ENCODE results near the gene GET4. TPM values are rescaled to one million over a fixed set of nuclear protein-coding genes. Genes with fewer than 3 reads are reported as not detected.

Gene GET4
- polyA plus RNA-seq, 1 donor (not counting 4 experiments of a cell fraction or from before 2014, with no cell fraction given), result 21.1 TPM

DNA sequence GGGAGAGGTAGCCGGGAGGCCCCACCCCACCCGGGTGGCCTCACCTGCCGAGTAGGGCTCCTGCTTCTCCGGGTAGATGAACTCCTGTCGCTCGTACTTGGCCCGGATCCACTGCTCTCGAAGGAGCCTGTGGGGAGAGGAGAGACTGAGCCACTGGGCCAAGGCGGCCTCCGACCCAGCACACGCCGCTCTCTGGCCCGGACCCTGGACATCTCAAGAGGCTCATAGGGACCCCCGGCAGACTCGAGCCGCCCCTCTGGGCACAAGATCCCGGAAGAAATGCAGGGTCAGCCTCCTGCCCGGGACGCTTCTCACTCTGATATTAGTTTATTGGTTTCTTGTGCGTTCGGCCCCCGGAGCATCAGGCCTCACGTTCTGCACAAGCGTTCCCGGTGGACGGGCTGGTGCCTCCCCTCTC, 43.6 kb downstream of the GET4 start:
- no peak overlapping the region for H2AFZ ChIP-seq (ENCODE audit: control insufficient read depth, low read length)
- TF ChIP-seq EZH2 (IDR thresholded peaks at IDR 0.05; ENCODE audit: low read length), result no peak
- no peak for TF ChIP-seq CTCF (optimal IDR thresholded peaks at IDR 0.05 in 1 of 3, IDR thresholded peaks at IDR 0.05 in 1 of 3, conservative IDR thresholded peaks at IDR 0.05 in 1 of 3; ENCODE audit: extremely low read depth in 1 of 3, insufficient read depth in 2 of 3, low read length in 3 of 3)
- no peak for FAIRE-seq
- dilution Hi-C loops (cut with MboI; ENCODE audit: extremely low pct_ligation_motif_present, low sequenced_read_pairs), result no loop called here
- H3K4me3 ChIP-seq (ENCODE audit: control insufficient read depth in 2 of 3, extremely low read depth in 1 of 3, insufficient read depth in 2 of 3, low read depth in 1 of 3, low read length in 3 of 3), result no peak overlapping the region
- peaks cover 13% of the 10 kb centered on the region for H3K4me1 ChIP-seq (ENCODE audit: control insufficient read depth, extremely low read depth, insufficient read depth, low read length)
- H4K20me1 ChIP-seq (ENCODE audit: control insufficient read depth, extremely low read depth, insufficient read depth, low read length), result no peaks in the 10 kb centered on the region
- H3K27me3 ChIP-seq (ENCODE audit: control insufficient read depth, extremely low read depth, insufficient read depth, low read length), result peaks cover 10% of the 10 kb centered on the region
- no peak for DNase-seq (ENCODE audit: low read depth, low spot score)
- H3K9ac ChIP-seq (ENCODE audit: control insufficient read depth, extremely low read depth, insufficient read depth, low read length), result no peak overlapping the region
- no peaks in the 10 kb centered on the region for H3K79me2 ChIP-seq (ENCODE audit: control insufficient read depth, insufficient read depth, low read length)
- no peaks in the 10 kb centered on the region for H3K36me3 ChIP-seq (ENCODE audit: control insufficient read depth in 2 of 2, extremely low read depth in 1 of 2, insufficient read depth in 2 of 2, low read length in 2 of 2)
- no peaks in the 10 kb centered on the region for H3K9me3 ChIP-seq (ENCODE audit: control insufficient read depth, low read depth, low read length)
- no peaks in the 10 kb centered on the region for H3K9me1 ChIP-seq (ENCODE audit: control insufficient read depth, extremely low read depth, insufficient read depth, low read length)
- H3K27ac ChIP-seq (ENCODE audit: control insufficient read depth, insufficient read depth, low read length), result no peak overlapping the region
- H3K4me2 ChIP-seq (ENCODE audit: control insufficient read depth, extremely low read depth, insufficient read depth, low read depth, low read length), result no peak overlapping the region

DNA sequence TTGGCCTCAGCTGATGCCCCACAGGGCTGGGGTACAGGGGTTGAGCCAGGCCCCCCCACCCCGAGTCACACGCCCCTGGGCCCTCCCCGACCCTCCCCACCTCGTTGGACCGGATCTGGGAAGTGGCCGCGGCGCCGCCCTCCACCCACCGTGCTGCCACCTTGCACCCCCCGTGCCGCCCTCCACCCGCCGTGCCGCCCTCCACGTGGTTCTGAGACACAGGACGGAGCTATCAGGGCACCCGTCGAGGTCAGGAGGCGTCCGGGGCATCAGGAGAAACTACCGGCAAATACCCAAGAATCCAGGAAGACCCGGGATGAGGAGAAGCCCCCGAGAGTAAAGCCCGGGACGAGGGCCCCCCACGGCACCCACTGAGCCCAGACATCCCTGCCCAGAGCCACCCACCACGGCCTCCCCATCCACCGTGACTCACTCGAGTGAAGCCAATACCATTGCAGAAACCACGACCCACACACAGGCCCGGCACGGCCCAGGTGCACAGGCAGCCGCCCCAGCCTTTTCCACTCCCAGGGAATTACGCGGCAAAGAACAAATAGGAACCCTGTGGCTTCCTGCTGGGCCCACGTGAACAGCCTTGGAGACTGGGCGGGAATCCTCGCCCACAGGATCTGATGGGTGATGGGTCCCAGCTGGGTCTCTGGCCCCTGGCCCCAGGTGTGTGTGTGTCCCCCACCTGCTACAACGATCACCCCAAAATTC, 44.2 kb downstream of the GET4 start:
- Histone ChIP-seq H2AFZ (ENCODE audit: control insufficient read depth, low read length) (no peak overlapping the region), H3K9me3 (ENCODE audit: control insufficient read depth, low read depth, low read length) (no peaks in the 10 kb centered on the region), H3K4me3 (ENCODE audit: control insufficient read depth in 2 of 3, extremely low read depth in 1 of 3, insufficient read depth in 2 of 3, low read depth in 1 of 3, low read length in 3 of 3) (no peak overlapping the region), H3K27me3 (ENCODE audit: control insufficient read depth, extremely low read depth, insufficient read depth, low read length) (peaks cover 10% of the 10 kb centered on the region), H3K79me2 (ENCODE audit: control insufficient read depth, insufficient read depth, low read length) (no peaks in the 10 kb centered on the region), H3K4me1 (ENCODE audit: control insufficient read depth, extremely low read depth, insufficient read depth, low read length) (peaks cover 13% of the 10 kb centered on the region), H3K4me2 (ENCODE audit: control insufficient read depth, extremely low read depth, insufficient read depth, low read depth, low read length) (no peak overlapping the region), H3K9ac (ENCODE audit: control insufficient read depth, extremely low read depth, insufficient read depth, low read length) (no peak overlapping the region), H3K36me3 (ENCODE audit: control insufficient read depth in 2 of 2, extremely low read depth in 1 of 2, insufficient read depth in 2 of 2, low read length in 2 of 2) (no peaks in the 10 kb centered on the region), H3K9me1 (ENCODE audit: control insufficient read depth, extremely low read depth, insufficient read depth, low read length) (no peaks in the 10 kb centered on the region), H3K27ac (ENCODE audit: control insufficient read depth, insufficient read depth, low read length) (no peak overlapping the region), H4K20me1 (ENCODE audit: control insufficient read depth, extremely low read depth, insufficient read depth, low read length) (no peaks in the 10 kb centered on the region)
- DNase-seq (ENCODE audit: low read depth, low spot score) (no peak), FAIRE-seq (no peak)
- dilution Hi-C loops (cut with MboI; ENCODE audit: extremely low pct_ligation_motif_present, low sequenced_read_pairs), result no loop called here
- TF ChIP-seq EZH2 (IDR thresholded peaks at IDR 0.05; ENCODE audit: low read length) (no peak), CTCF (optimal IDR thresholded peaks at IDR 0.05 in 1 of 3, IDR thresholded peaks at IDR 0.05 in 1 of 3, conservative IDR thresholded peaks at IDR 0.05 in 1 of 3; ENCODE audit: extremely low read depth in 1 of 3, insufficient read depth in 2 of 3, low read length in 3 of 3) (no peak)
